Testis (tissue), 3 donors: ENCODE measurements around the gene NUP54. TPM values are rescaled to one million over a fixed set of nuclear protein-coding genes. Genes with fewer than 3 reads are reported as not detected.

Experiments used
- DNase-seq: peaks from one replicate; pipeline ENCODE4 v3.0.0-alpha.2; 2019
- H3K27ac ChIP-seq, 2 donors: fragments of 200-600 bp; sonication (generic); one replicate each; pipeline ENCODE4 v1.5.1; 2019
- H3K27me3 ChIP-seq: fragments of 200-600 bp; sonication (generic); one replicate; pipeline ENCODE4 v1.5.1; 2019
- H3K36me3 ChIP-seq: fragments of 200-600 bp; sonication (generic); one replicate; pipeline ENCODE4 v1.5.1; 2017; ENCODE audit warnings: low read depth; ENCODE audit errors: missing control alignments
- H3K4me1 ChIP-seq: fragments of 200-600 bp; sonication (generic); one replicate; pipeline ENCODE4 v1.5.1; 2019
- H3K4me3 ChIP-seq, 2 donors: fragments of 200-600 bp; sonication (generic); one replicate each; pipeline ENCODE4 v1.5.1; 2017 to 2019
- H3K9me3 ChIP-seq: fragments of 200-600 bp; sonication (generic); one replicate; pipeline ENCODE4 v1.5.1; 2017
- CTCF ChIP-seq, 3 experiments: fragments of 450-650 bp in 2 of 3; fragments of 200-600 bp in 1 of 3; sonication (generic) in 1 of 3; IDR thresholded peaks; one replicate each; pipeline ENCODE4 v1.5.1; 2016 to 2019; ENCODE audit warnings: antibody characterized with exemption in 3 of 3, mild to moderate bottlenecking in 2 of 3, moderate library complexity in 1 of 3
- POLR2A ChIP-seq: fragments of 450-650 bp; IDR thresholded peaks from one replicate; pipeline ENCODE4 v1.6.1; 2017; ENCODE audit warnings: antibody characterized with exemption, mild to moderate bottlenecking, moderate library complexity
- WGBS, 2 donors: methylation state at CpG; one replicate each; pipeline ENCODE4 v1.1.5; 2018; 5-methylcytosine and 5-hydroxymethylcytosine counted together
- intact Hi-C: fragments of 100-400 bp; cut with DNase I; formaldehyde crosslinking; loops from one replicate; pipeline ENCODE4 v1.15.1; 2023; ENCODE audit warnings: low total_unique reads
- polyA plus RNA-seq: library from polyadenylated mRNA; stranded (reverse); fragments of 350-450 nt; fragmentation: Illumina TruSeq; extraction: RNeasy Lipid Tissue Mini Kit (QIAGEN cat#74804); gene quantifications from one replicate; pipeline ENCODE4 v1.2.3, GENCODE V29; 2014; ENCODE audit warnings: low read depth, low replicate concordance; ENCODE audit not compliant: insufficient read depth
- total RNA-seq, 2 donors: library from RNA; depleted of rRNA; stranded (reverse); fragments of >200 nt; gene quantifications; one replicate each; pipeline ENCODE4 v1.2.3, GENCODE V29; 2016

The NUP54 gene
- total and polyA plus RNA-seq, 3 donors from 2014 or later, result 39.0 to 48.6 (median 45.0) TPM

GRCh38 chr4:76174216-76174615 is 26.0 kb upstream of the NUP54 start:
- intact Hi-C loops, result no loop called here
- H3K4me1 ChIP-seq, result no peaks in the 10 kb centered on the region
- 81 to 88% methylated on average over 6 of the region's 6 CpGs for WGBS, 2 donors
- no peak for TF ChIP-seq POLR2A
- TF ChIP-seq CTCF (IDR thresholded peaks at IDR 0.05), result no peak
- no peaks in the 10 kb centered on the region for H3K9me3 ChIP-seq
- H3K36me3 ChIP-seq, result no peaks in the 10 kb centered on the region
- H3K27me3 ChIP-seq, result no peaks in the 10 kb centered on the region
- H3K4me3 ChIP-seq, result no peak overlapping the region
- H3K27ac ChIP-seq, result no peak overlapping the region
- DNase-seq, result no peak

- Histone ChIP-seq H3K9me3 (no peaks in the 10 kb centered on the region), H3K4me1 (no peaks in the 10 kb centered on the region), H3K4me3 (no peak overlapping the region), H3K27me3 (no peaks in the 10 kb centered on the region), H3K27ac (no peak overlapping the region), H3K36me3 (no peaks in the 10 kb centered on the region)
- intact Hi-C loops, result no loop called here
- 96 to 100% methylated on average over 1 to 3 of the region's 3 CpGs for WGBS, 2 donors
- DNase-seq, result no peak
- TF ChIP-seq CTCF (IDR thresholded peaks at IDR 0.05) (no peak), POLR2A (no peak)
Measured at GRCh38 chr4:76168688-76169087, 20.5 kb upstream of the NUP54 start.

DNA sequence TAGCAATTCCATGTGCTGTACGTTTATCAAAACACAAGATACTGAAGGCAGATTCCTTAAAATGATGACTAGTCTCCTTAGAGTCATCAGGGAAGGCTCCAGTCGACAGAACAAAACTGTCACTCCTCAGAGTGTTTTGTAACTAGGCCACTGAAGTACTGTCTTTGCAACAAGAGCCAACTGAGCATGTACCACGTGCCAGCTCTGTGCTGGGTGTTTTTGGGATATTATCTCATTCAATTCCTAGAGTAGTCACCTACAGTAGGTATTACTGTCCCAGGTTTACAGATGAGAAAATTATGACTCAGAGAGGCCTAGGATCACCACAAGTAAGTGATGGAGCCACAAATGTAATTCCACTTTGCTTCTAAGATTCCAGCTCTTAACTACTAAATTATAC is 18.3 kb upstream of the NUP54 start:
- no peaks in the 10 kb centered on the region for H3K36me3 ChIP-seq
- H3K9me3 ChIP-seq, result no peaks in the 10 kb centered on the region
- TF ChIP-seq POLR2A, result no peak
- no peak for TF ChIP-seq CTCF (IDR thresholded peaks at IDR 0.05)

GRCh38 chr4:76160355-76160754 is 12.2 kb upstream of the NUP54 start:
- intact Hi-C loops, result no loop called here
- no peaks in the 10 kb centered on the region for H3K9me3 ChIP-seq
- H3K27ac ChIP-seq, result no peak overlapping the region
- peaks cover 12% of the 10 kb centered on the region for H3K4me1 ChIP-seq
- H3K4me3 ChIP-seq, result no peak overlapping the region
- no peaks in the 10 kb centered on the region for H3K36me3 ChIP-seq
- TF ChIP-seq CTCF (IDR thresholded peaks at IDR 0.05), result no peak
- TF ChIP-seq POLR2A, result no peak
- WGBS, 2 donors, result 31 to 54% methylated on average over 2 of the region's 2 CpGs
- no peaks in the 10 kb centered on the region for H3K27me3 ChIP-seq
- no peak for DNase-seq

More for the DNA sequence above, 18.3 kb upstream of the NUP54 start:
- Histone ChIP-seq H3K27ac (no peak overlapping the region), H3K4me1 (no peaks in the 10 kb centered on the region), H3K27me3 (no peaks in the 10 kb centered on the region), H3K4me3 (no peak overlapping the region)
- 90% methylated on average over 3 of the region's 3 CpGs for WGBS, 2 donors
- no peak for DNase-seq
- intact Hi-C loops, result no loop called here

DNA sequence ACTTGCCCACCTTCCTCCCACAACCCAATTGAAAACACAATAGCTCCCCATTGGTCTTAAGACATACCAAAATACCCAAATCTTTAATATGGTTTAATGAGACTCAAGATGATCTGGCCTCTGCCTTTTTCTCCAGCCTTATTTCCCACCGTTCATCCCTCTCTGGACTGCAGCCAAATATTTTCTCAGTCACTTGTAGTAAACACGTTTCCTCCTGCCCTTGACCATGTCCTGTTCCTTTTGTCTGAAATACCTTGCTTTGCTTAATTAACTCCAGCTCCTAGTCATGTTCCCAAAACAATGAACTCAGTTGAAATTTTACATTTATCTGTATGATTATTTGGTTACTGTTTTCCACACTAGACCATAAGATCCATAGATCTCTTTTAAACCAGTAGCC is 8.4 kb upstream of the NUP54 start:
- TF ChIP-seq POLR2A (no peak), CTCF (IDR thresholded peaks at IDR 0.05) (no peak)
- peaks cover 12% of the 10 kb centered on the region for H3K4me1 ChIP-seq
- no peaks in the 10 kb centered on the region for H3K27me3 ChIP-seq
- no peak for DNase-seq
- no peak overlapping the region for H3K27ac ChIP-seq
- no peaks in the 10 kb centered on the region for H3K36me3 ChIP-seq
- no peak overlapping the region for H3K4me3 ChIP-seq
- intact Hi-C loops, result no loop called here
- 16 to 20% methylated on average over 2 of the region's 2 CpGs for WGBS, 2 donors
- no peaks in the 10 kb centered on the region for H3K9me3 ChIP-seq
